H1 (cell line): ENCODE measurements around the gene FOXL3. TPM values are rescaled to one million over a fixed set of nuclear protein-coding genes. Genes with fewer than 3 reads are reported as not detected.

Experiments used
- BACH1 ChIP-seq: IDR thresholded peaks from 2 replicates; pipeline ENCODE4 v1.6.1; 2012; ENCODE audit warnings: low read length, improper control_type of control experiment
- MAFK ChIP-seq: IDR thresholded peaks from 2 replicates; pipeline ENCODE4 v1.6.1; 2012; ENCODE audit warnings: low read depth, mild to moderate bottlenecking, improper control_type of control experiment, low read length
- NRF1 ChIP-seq: IDR thresholded peaks from 2 replicates; pipeline ENCODE4 v1.6.1; 2011; ENCODE audit warnings: mild to moderate bottlenecking, low read depth, low read length, improper control_type of control experiment
- polyA plus RNA-seq, 7 experiments: library from polyadenylated mRNA; depleted of rRNA in 3 of 7; stranded (reverse) in 5 of 7; unstranded in 2 of 7; fragments of >200 nt in 5 of 7; fragments of 200-250 nt in 2 of 7; gene quantifications; 1 replicate in 5 of 7; 2 replicates in 1 of 7; 4 replicates in 1 of 7; pipeline versions ENCODE4 v1.2.1 to v1.2.3, GENCODE V29; 2011 to 2013; ENCODE audit warnings: missing spikeins in 2 of 7, mixed read lengths in 2 of 7
- total RNA-seq: library from RNA; stranded (reverse); fragmentation: NEBNext Ultra II Directional; extraction: Animal tissue kit (Norgen Biotek cat#: 25700); gene quantifications from 2 replicates; pipeline ENCODE4 v1.2.1, GENCODE V29; 2021

Gene FOXL3
- total and polyA plus RNA-seq, 2 of the 8 experiments (the other 6 are each of a cell fraction or from before 2014, with no cell fraction given): not detected

GRCh38 chr7:333393-333764, 43.4 kb downstream of the FOXL3 start (continued):
- TF ChIP-seq NRF1: no peak
- TF ChIP-seq MAFK: no peak
- no peak for TF ChIP-seq BACH1
